Measurements from ENCODE around the gene TMEM138. TPM values are rescaled to one million over a fixed set of nuclear protein-coding genes. Genes with fewer than 3 reads are reported as not detected.

TMEM138 gene
- total and polyA plus RNA-seq, 2 donors from 2014 or later: 42.3 to 62.3 TPM

DNA sequence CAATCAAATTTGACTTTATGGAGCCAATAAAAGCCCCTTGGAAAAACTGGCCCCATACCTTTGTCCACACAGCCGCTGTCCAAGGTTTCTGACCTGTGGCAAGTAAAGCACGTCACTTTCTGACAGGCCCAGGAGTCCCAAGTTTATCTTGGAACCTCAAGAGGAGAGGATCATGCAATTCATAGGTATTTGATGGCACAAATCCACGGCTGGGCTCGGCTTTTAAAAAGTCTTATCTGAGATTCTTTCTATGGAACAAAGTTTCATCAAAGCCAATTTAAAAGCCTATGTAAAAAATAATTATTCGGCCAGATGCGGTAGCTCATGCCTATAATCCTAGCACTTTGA is 13.6 kb downstream of the TMEM138 start:
- no peak for FAIRE-seq

GRCh38 chr11:61377461-61378160 is 15.4 kb downstream of the TMEM138 start:
- no peak for FAIRE-seq
- Histone ChIP-seq H3K27ac (ENCODE audit: low read depth in 2 of 2, low read length in 2 of 2) (no peak overlapping the region), H3K4me1 (ENCODE audit: control insufficient read depth in 2 of 3, insufficient read depth in 2 of 3, low read depth in 1 of 3, low read length in 3 of 3) (no peaks in the 10 kb centered on the region), H3K4me3 (ENCODE audit: low read length in 3 of 3) (no peak overlapping the region), H3K9ac (ENCODE audit: low read length in 3 of 3) (no peak overlapping the region), H3K36me3 (ENCODE audit: control insufficient read depth in 2 of 3, insufficient read depth in 3 of 3, low read length in 3 of 3) (no peaks in the 10 kb centered on the region), H3K27me3 (ENCODE audit: control insufficient read depth, insufficient read depth, low read length) (no peaks in the 10 kb centered on the region), H3K9me3 (ENCODE audit: control insufficient read depth in 2 of 3, insufficient read depth in 1 of 3, low read length in 3 of 3) (no peaks in the 10 kb centered on the region)
- TF ChIP-seq, protein P1, sequence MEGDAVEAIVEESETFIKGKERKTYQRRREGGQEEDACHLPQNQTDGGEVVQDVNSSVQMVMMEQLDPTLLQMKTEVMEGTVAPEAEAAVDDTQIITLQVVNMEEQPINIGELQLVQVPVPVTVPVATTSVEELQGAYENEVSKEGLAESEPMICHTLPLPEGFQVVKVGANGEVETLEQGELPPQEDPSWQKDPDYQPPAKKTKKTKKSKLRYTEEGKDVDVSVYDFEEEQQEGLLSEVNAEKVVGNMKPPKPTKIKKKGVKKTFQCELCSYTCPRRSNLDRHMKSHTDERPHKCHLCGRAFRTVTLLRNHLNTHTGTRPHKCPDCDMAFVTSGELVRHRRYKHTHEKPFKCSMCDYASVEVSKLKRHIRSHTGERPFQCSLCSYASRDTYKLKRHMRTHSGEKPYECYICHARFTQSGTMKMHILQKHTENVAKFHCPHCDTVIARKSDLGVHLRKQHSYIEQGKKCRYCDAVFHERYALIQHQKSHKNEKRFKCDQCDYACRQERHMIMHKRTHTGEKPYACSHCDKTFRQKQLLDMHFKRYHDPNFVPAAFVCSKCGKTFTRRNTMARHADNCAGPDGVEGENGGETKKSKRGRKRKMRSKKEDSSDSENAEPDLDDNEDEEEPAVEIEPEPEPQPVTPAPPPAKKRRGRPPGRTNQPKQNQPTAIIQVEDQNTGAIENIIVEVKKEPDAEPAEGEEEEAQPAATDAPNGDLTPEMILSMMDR (IDR thresholded peaks at IDR 0.05; ENCODE audit: borderline replicate concordance, extremely low read depth, insufficient read depth): no peak
- no peak for DNase-seq
- intact Hi-C loops (cut with DNase I): no loop called here

More for the DNA sequence above, 13.6 kb downstream of the TMEM138 start:
- H3K9ac ChIP-seq (ENCODE audit: low read length in 3 of 3): no peak overlapping the region
- intact Hi-C loops (cut with DNase I): no loop called here
- no peak overlapping the region for H3K27ac ChIP-seq (ENCODE audit: low read depth in 2 of 2, low read length in 2 of 2)
- H3K4me1 ChIP-seq (ENCODE audit: control insufficient read depth in 2 of 3, insufficient read depth in 2 of 3, low read depth in 1 of 3, low read length in 3 of 3): no peaks in the 10 kb centered on the region
- H3K27me3 ChIP-seq (ENCODE audit: control insufficient read depth, insufficient read depth, low read length): no peaks in the 10 kb centered on the region
- TF ChIP-seq, protein P1 (IDR thresholded peaks at IDR 0.05; ENCODE audit: borderline replicate concordance, extremely low read depth, insufficient read depth): no peak
- DNase-seq: no peak
- no peaks in the 10 kb centered on the region for H3K36me3 ChIP-seq (ENCODE audit: control insufficient read depth in 2 of 3, insufficient read depth in 3 of 3, low read length in 3 of 3)
- H3K9me3 ChIP-seq (ENCODE audit: control insufficient read depth in 2 of 3, insufficient read depth in 1 of 3, low read length in 3 of 3): no peaks in the 10 kb centered on the region
- no peak overlapping the region for H3K4me3 ChIP-seq (ENCODE audit: low read length in 3 of 3)

GRCh38 chr11:61378713-61379313 is 16.6 kb downstream of the TMEM138 start:
- no peak overlapping the region for H3K27ac ChIP-seq (ENCODE audit: low read depth in 2 of 2, low read length in 2 of 2)
- FAIRE-seq: no peak
- DNase-seq: no peak
- H3K36me3 ChIP-seq (ENCODE audit: control insufficient read depth in 2 of 3, insufficient read depth in 3 of 3, low read length in 3 of 3): no peaks in the 10 kb centered on the region
- H3K4me1 ChIP-seq (ENCODE audit: control insufficient read depth in 2 of 3, insufficient read depth in 2 of 3, low read depth in 1 of 3, low read length in 3 of 3): no peaks in the 10 kb centered on the region
- no peaks in the 10 kb centered on the region for H3K27me3 ChIP-seq (ENCODE audit: control insufficient read depth, insufficient read depth, low read length)
- TF ChIP-seq, protein P1 (IDR thresholded peaks at IDR 0.05; ENCODE audit: borderline replicate concordance, extremely low read depth, insufficient read depth): no peak
- intact Hi-C loops (cut with DNase I): no loop called here
- H3K9ac ChIP-seq (ENCODE audit: low read length in 3 of 3): no peak overlapping the region
- H3K4me3 ChIP-seq (ENCODE audit: low read length in 3 of 3): no peak overlapping the region
- H3K9me3 ChIP-seq (ENCODE audit: control insufficient read depth in 2 of 3, insufficient read depth in 1 of 3, low read length in 3 of 3): no peaks in the 10 kb centered on the region

All from kidney (tissue), 14 donors.